Lung microvascular endothelial cell (primary cell): ENCODE results near the gene RGS3. TPM values are rescaled to one million over a fixed set of nuclear protein-coding genes. Genes with fewer than 3 reads are reported as not detected.

Experiments
- DNase-seq, 2 donors: peaks; one replicate each; pipeline versions ENCODE4 v3.0.0 to v3.0.0-alpha.2; 2010; ENCODE audit warnings: low read depth in 2 of 2
- total RNA-seq: library from RNA; depleted of rRNA; stranded (reverse); fragments of >200 nt; gene quantifications from 2 replicates; pipeline ENCODE4 v1.2.1, GENCODE V29; 2014

RGS3 gene
- total RNA-seq, 1 donor from 2014 or later: 126 TPM

DNA sequence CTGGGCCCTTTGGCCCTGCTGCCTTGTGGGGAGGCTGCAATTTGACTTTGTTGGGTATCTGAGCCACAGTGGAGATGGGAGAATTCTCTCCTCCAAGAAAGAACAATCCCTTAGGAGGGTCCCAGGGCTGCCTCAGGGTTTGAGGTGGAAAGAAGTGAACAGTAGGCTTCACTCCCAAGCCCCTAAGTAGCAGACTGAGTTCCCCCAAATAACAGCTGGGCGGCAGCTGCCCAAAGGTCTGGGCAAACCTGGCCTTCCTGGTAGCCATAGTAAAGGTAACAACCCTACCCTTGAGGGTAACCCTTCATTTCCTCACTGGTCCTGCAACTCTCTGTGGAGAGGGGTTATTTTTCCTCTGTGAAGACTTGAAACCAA lies 746 bp downstream of the RGS3 start:
- no peak for DNase-seq

DNA sequence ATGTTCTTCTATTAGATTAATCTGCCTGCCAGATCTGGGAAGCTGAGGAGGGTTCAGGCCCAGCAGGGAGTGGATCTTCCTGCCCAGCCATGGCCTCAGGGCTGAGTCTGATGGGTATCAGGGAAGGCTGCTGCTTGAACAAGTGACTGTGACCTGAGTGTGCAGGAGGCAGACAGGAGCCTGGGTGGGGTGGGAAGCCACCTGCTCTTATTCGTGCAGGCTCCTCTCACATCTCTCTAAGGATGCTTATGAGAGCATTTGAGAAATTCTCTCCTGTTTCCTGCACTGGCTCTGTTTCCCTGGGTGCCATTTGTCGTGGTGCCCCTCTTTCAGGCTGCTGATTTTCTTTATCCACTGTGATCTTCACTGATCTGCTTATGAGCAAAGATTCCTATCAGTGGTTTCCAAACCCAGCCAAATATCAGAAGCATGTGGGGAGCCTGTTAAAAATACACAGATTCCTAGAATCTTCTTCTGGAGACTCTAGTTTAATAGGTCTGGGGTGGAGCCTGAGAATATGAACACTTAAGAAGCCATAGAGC lies 2.1 kb downstream of the RGS3 start:
- no peak for DNase-seq

DNA sequence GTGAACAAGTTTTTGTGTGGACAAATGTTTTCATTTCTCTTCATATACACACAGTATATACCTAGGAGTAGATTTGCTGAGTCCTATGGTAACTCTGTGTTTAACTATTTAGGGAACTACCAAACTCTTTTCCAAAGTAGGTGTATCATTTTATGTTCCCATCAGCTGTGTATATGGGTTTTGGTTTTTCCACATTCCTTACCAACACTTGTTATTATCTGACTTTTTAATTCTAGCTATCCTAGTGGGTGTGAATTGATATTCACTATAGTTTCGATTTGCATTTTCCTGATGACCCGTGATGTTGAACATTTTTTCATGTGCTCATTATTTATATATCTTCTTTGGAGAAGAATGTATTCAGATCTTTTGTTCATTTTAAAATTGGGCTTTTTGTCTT lies 3.7 kb downstream of the RGS3 start:
- DNase-seq: no peak

DNA sequence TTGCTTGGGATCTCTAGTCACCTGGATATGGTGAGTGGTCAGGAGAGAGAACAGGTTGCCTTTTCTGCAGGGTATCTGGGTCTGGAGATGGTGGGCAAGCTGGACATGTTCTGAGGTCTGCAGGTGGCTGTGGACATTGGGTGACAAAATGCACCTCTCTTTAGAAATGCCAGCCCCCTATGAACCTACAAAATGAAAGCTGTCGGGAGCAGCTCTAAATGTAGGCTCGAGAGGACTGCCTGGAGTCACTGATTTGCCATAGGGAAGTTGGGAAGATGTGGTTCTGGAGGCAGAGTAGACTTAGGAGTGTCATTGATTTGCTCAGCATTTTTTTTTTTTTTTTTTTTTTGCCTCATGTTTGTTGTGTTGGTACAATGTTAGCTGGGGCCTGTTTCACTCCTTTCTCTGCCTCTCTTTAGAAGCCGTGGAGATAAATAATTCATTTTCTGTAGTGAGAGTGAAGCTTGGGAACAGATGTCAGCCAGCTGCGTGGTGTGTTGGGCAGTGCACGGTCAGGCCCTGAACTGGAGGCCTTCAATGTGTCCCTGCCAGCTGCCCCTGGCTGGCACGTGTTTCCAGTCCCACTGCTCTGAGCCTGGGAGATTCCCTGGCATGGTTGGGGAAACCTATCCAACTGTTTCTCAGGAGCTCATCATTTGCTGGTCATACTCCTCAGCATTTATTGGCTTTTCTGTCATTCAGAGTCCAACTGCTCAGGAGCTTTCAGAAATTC lies 5.4 kb downstream of the RGS3 start:
- DNase-seq: no peak

DNA sequence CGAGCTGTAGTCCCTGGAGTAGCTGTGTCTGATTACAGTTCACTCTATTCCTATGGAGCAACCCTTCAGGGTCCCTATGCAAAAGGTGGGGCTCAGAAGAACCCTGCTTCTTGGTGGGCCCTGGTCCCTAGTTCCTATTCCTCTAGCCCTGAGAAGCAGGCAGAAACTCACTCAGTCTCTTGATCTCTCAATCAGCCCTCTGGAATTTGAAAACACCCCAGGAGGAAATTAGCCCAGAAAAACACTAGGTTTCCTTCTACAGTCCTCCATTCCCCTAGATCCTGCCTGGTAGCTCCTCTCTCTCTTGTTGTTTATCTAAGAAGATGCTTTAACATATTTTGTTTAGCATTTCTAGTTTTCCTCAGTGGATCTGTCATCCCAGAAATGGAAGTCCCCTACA lies 7.6 kb downstream of the RGS3 start:
- DNase-seq: no peak

DNA sequence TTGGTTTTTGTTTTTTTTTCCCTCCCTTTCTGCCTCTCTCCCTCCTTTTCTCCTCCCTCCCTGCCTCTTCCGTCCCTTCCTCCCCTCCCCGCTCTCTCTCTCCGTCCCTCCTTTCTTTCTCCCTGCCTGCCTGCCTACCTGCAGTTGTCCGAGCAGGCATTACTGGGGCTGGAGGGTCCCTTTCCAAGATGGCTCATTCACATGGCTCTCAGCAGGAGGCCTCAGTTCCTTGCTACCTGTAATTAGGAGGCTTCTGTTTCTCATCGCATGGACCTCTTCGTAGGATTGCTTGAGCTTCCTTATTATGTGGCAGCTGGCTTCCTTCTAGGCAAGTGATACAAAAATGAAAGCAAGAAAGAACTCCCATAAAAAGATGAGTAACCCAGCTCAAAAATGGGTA lies 8.0 kb downstream of the RGS3 start:
- DNase-seq: no peak

DNA sequence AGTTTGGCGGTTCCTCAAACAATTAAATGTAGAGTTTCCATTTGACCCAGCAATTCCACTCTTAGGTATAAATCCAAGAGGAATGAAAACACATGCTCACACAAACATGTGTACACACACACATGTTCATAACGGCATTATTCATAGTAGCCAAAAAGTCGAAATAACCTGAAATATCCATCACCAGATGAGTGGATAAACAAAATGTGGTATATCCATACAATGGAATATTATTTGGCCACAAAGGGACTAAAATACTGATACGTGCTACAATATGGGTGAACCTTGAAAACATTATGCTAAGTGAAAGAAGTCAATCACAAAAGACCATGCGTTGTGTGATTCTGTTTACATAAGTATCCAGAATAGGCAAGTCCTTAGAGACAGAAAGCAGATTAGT lies 8.7 kb downstream of the RGS3 start:
- DNase-seq: no peak

DNA sequence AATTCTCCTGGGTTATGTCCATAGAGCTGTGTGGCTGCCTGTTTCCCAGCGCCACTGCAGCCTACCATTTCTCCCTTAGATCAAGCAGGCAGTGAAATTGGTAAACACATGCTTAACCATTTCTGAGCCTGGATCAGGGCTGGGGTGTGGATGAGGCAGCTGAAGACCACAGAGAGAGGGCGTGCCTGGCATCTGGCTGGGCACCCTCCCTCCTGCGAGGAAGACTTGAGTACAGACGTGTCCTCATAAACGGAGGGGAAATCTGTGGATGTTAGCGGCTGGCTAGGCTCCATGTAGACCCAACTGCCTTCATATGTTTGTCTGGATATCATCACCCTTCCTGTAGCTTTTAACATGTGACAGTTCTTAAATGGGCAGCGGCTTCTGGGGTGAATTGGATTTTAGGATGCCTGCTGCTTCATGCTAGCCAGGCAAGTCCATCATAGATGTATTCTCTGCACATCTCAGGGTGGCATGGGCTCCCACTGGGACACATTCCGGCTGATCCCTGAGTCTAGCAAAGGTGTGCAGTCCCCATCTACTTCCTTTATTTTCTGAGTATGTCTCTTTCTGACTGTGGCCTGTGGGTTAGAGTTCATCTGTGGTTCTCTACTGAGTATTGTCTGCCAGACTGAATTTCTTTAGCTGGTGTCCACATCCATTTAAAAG lies 11.0 kb downstream of the RGS3 start:
- no peak for DNase-seq

DNA sequence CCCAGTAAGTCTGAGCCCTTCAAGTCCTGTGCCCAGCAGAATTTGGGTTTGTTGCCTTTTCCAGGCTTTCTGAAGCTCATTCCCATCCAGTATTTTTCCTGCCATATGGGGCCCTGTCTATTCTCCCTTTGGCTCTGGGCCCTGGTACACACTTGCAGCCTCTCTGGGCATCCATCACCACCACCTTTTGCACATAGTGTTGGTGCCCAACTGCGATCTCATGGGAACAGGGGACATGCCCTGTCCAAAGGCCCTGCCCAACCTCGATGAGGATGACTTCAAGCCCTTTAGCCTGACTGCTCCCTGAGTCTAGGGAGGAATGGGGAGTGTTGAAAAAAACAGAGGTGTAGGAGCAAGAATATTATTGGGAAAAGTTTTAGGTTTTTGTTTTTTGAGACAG lies 11.5 kb downstream of the RGS3 start:
- no peak for DNase-seq

DNA sequence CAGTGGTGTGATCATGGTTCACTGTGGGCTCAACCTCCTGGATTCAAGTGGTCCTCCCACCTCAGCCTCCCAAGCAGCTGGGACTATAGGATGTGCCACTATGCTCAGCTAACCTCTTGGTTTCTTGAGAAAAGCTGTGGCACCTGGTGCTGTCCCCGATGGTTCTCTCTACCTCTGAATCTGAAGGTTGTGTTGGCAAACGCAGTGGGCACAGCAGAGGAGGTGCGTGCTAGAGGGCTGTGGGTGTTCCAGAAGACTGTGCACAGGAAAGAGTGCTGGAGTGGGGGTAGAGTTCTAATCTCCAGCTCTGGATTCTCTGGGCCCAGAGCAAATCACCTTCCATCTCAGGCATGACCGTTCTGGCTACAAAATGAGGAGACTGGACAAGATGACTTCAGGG lies 12.5 kb downstream of the RGS3 start:
- DNase-seq: no peak

DNA sequence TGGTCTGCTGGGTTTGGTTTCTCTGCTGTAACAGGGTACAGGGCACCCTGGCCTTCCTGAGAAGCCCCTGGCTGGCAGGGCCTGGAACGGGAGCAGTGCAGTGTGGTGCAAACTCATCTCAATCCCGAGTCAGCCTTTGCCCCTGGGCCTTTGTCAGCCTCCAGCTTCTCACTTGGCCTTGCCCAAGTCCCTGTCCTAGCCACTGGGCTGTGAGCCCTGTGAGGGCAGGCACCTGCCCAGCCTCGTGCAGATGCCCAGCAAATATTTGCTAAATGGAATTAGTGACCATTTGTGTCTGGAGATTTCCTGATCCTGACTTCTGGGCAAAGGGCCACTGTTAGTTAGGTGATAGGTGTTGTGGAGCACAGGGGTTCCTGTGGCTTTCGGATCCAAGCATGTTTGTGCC lies 13.0 kb downstream of the RGS3 start:
- no peak for DNase-seq

DNA sequence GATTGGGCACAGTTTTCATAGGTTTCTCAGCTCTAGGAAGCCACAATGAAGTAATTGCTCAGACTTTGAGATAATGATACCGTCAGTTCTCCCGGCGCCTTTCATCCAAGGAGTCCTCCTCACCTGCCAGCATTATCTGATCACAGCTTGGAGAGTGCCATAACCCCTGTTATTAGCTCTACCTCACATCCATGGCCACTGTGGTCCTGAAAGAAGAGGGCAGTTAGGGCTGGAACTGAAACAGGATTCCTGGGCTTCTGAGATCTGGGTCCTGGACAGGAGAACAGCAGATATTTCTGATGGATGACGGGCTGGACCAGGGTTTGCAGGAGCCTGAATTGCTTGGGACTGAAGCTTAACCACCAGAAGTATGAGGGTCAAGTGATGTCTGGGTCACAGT lies 13.5 kb downstream of the RGS3 start:
- DNase-seq: no peak

DNA sequence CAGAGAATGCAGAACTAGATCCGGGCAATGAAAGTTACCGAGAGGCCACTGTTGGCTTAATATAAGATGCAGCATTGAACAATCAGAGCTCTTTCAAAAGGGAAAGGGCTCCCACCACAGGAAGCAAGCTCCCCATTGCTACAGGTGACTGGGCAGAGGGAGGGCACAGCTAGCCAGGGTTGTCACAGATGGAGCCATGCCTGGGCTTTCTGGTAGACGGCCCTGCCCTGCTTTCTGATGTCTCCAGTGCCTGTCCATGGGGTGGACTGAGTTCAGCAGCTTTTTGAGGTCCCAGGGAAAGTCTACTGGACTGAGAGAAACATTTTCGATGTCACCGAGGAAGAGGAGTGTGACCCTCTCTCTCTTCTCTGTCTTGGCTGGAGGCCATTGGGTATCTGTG lies 14.1 kb downstream of the RGS3 start:
- DNase-seq: no peak

DNA sequence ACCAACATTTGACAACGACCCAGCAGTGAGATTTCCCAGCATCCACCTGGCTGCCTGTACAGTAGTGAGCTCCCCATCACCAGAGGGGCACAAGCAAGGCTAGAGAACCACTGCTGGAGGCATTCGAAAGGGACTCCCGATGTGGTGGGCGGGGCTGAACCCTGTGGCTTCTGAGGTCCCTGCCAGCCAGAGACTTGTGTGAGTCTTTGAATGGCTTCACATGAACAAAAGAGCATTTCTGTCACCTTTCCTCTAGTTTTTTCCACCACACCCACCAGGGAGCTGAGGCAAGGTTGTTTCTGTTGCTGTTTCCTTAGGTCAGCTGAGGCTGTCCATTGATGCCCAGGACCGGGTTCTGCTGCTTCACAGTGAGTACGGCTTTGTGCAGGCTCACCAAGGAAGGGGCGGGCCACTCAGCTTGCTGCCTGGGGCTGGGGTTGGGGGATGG lies 15.7 kb downstream of the RGS3 start:
- no peak for DNase-seq

DNA sequence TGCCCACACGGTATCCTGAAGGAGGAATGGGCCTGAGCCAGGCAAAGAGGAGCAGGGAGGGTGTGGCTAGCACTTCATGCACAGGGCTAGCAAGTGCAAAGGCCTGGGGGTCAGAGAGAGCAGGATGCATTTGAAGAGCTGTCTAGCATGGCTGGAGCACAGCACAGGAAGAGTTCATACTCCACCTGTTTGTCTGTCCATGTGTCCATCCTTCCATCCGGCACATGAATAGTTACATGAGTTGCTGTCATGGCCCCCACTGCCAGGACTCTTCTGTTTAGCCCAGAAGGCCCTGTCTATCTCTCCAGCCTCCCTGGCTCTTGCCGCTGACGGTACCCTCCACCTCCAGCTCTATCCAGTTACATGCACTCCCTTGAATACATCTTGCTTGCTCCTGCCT lies 17.1 kb downstream of the RGS3 start:
- DNase-seq: no peak

DNA sequence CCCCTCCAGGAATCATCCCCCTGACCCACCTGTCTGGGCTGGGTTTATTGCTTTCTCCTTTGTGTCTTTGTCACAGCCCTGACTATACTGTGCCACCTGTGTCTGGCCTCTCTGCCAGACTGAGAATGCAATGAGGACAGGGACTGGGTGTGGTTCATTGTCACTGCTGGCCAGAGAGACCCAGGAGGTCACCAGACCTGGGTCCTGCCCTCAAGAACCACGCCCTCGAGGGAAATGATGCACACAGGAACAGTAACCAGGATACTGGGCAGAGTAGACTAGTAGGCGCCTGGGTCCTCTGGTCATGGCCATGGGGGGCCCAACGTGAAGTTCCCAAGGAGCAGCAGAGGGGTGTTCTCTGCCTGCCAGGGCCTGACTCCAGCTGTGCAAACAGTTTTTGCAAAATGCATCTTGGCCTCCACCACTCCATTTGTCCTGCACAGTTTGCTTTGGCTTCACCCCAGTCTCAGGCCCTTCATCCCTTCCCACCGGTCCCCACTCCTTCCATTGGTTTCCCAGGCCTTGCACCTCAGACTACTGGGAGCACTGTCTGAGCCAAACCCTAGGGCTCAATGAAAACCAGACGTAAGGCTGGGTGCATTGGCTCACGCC lies 17.8 kb downstream of the RGS3 start:
- peak in 1 of 2 donors; percentile 30 for DNase-seq

DNA sequence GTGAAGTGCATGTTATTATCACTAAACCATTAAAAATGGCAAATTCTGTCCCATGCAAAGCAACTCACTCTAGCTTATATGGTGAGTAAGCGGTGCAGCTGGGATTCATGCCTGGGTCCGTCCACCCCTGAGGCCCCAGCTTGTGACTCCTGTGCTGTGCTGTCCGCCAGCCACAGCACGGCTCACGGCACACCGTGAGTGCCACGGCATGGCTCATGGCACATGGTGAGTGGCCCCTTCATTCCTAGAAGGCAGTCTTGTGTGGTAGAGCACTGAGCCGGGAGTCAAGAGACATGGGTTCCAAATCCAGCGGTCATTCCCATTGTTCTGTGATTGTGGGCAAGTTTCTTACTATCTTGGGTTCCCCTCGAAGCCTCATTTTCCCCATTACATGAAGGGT lies 18.8 kb downstream of the RGS3 start:
- DNase-seq: no peak

DNA sequence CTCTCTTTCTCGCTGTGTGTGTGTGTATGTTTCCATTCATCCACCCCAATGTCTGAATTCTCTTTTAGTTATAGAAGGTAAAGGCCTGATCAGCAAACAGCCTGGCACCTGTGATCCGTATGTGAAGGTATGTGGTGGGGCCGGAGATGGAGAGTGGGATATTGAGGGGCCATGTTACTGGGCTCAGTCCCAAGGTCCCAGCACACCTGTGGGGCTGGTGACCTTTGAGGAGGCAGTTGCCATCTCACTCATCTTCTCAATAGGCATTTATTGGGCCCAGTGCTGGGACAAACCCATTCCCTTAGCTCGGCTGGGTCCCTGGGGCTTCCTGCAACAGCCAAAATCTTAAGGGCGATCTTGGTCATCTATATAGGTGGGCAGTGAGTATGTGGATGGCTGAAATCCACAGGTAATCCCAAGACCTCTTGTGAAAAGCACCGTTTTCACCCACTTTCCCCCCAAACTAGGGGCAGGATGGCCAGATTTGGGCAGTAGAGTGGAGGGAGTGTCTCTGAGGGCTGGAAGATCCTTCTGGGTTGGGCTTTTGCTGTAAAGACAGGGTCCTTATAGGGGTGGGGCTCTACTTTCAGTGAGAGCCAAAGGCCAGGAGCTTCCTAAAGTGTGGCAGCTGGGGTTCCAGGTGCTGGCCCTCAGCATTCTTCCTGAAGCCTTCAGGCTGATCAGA lies 19.6 kb downstream of the RGS3 start:
- no peak for DNase-seq

DNA sequence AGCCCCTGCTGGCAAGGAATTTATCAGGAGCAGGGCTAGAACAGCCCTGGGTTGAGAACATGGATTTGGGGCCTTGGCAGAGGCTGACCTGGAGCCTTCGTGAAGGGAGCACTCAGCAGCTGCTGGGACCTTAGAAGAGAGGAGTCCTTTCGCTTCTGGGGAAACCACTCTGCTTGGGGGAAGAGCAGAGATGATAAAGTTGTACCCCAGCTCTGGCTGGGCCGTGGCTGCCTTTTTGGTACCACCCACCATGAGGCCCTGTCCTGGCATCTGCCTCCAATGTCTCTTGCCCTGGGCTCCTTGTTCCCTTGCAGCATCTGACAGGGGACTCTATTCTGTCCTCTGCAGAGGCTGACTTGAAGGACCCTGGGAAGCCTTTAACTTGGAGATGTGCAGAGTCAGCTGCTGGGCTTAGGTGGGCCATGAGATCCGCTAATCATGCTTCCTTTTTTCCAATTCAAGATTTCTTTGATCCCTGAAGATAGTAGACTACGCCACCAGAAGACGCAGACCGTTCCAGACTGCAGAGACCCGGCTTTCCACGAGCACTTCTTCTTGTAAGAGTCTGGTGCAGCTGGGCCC lies 20.2 kb downstream of the RGS3 start:
- no peak for DNase-seq

DNA sequence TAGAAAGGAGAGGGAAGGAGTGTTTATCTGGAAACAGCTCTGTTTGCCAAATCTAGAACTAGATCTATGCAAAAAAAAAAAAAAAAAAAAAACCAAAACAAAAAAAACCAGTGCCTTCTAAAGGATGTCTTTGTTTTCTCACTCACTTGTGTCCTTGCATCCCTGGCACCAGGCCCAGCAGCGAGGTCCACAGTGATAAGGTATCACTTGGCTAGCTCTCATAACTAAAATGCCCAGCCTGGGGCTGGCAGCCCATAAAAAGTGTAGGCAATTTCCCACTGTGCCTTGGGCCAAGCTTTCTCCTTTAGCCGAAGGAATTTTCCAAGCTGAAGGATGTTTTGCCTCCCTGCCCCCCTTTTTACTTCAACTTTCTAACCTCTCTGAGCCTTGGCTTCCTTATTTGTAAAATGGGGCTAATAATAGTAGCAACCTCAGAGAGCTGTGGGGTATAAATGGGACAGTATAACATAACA lies 20.8 kb downstream of the RGS3 start:
- DNase-seq: peak; percentile 68 to 69

DNA sequence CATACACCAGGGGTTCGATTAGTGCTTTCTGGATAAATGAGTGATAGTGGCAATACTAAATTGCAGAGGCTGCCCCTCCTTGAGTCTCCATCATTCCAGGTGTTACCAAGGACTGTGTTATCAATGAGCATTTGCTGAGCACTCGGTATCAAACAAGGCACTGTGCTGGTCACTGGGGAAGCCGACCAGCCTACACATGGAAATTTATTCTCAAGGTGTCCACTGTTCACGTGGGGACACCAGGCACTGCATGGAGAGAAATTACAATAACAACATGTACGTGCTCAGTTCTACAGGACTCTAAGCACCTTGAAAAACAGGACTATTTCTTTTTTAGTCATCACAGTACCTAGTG lies 22.2 kb downstream of the RGS3 start:
- DNase-seq: no peak

DNA sequence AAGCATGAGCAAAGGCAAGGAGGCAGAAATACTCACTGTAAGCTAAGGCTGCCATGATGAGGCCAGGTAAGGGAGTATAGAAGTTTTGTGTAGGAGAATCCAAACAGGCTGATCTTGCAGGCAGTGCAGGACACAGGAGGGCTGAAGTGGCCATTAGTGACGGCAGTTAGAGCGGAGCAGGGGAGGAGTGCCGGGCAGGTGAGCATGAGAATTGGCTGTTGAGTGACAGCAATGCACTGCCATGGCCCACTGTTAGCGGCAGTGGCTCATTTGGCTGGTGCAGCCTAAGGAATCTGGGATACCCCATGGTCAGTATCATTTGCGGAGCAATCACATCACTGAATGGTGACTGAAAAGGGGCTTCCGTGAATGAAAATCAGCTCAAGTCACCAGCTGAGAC lies 22.8 kb downstream of the RGS3 start:
- DNase-seq: no peak
